ENCODE data around the gene PLA2G6. TPM values are rescaled to one million over a fixed set of nuclear protein-coding genes. Genes with fewer than 3 reads are reported as not detected.
A peak's percentile ranks its signal among the peaks of the same experiment; 100 is the strongest.

PLA2G6 gene
- total RNA-seq, 1 donor from 2014 or later: 35.8 TPM

GRCh38 chr22:38228326-38228872 lies 46.8 kb upstream of the PLA2G6 start:
- H3K4me3 ChIP-seq: no peak overlapping the region
- DNase-seq (ENCODE audit: extremely low spot score in 2 of 2): no peak
- H3K36me3 ChIP-seq: peaks cover 0 to 43% of the 10 kb centered on the region in 2 donors
- peak overlapping the region; percentile 87 for H3K27ac ChIP-seq
- H3K9me3 ChIP-seq: no peaks in the 10 kb centered on the region
- TF ChIP-seq POLR2AphosphoS5 (IDR thresholded peaks at IDR 0.05; ENCODE audit: insufficient read depth in 1 of 2, low read depth in 1 of 2): no peak
- TF ChIP-seq CTCF (IDR thresholded peaks at IDR 0.05): no peak
- no peak for TF ChIP-seq POLR2A (IDR thresholded peaks at IDR 0.05)
- H3K27me3 ChIP-seq: no peaks in the 10 kb centered on the region
- intact Hi-C loops (cut with DNase I): no loop called here
- H3K4me1 ChIP-seq: peaks cover 44% of the 10 kb centered on the region

- Histone ChIP-seq H3K9me3 (no peaks in the 10 kb centered on the region), H3K36me3 (peaks cover 0 to 38% of the 10 kb centered on the region in 2 donors), H3K27me3 (no peaks in the 10 kb centered on the region), H3K27ac (peak overlapping the region; percentile 87), H3K4me3 (no peak overlapping the region), H3K4me1 (peaks cover 57% of the 10 kb centered on the region)
- intact Hi-C loops (cut with DNase I): no loop called here
- DNase-seq (ENCODE audit: extremely low spot score in 2 of 2): no peak
- TF ChIP-seq CTCF (IDR thresholded peaks at IDR 0.05) (no peak), POLR2A (IDR thresholded peaks at IDR 0.05) (no peak), POLR2AphosphoS5 (IDR thresholded peaks at IDR 0.05; ENCODE audit: insufficient read depth in 1 of 2, low read depth in 1 of 2) (no peak)
Measured at GRCh38 chr22:38226853-38227649, 45.4 kb upstream of the PLA2G6 start.

GRCh38 chr22:38223289-38223960 lies 41.8 kb upstream of the PLA2G6 start:
- H3K4me3 ChIP-seq: no peak overlapping the region
- peaks cover 61% of the 10 kb centered on the region for H3K4me1 ChIP-seq
- peak overlapping the region; percentile 59 for H3K27ac ChIP-seq
- H3K9me3 ChIP-seq: no peaks in the 10 kb centered on the region
- TF ChIP-seq CTCF (IDR thresholded peaks at IDR 0.05) (no peak), POLR2AphosphoS5 (IDR thresholded peaks at IDR 0.05; ENCODE audit: insufficient read depth in 1 of 2, low read depth in 1 of 2) (no peak)
- H3K27me3 ChIP-seq: no peaks in the 10 kb centered on the region
- no peak for DNase-seq (ENCODE audit: extremely low spot score in 2 of 2)
- H3K36me3 ChIP-seq: peaks cover 0 to 35% of the 10 kb centered on the region in 2 donors
- intact Hi-C loops (cut with DNase I): no loop called here

- TF ChIP-seq POLR2AphosphoS5 (IDR thresholded peaks at IDR 0.05; ENCODE audit: insufficient read depth in 1 of 2, low read depth in 1 of 2) (no peak), CTCF (IDR thresholded peaks at IDR 0.05) (no peak), POLR2A (IDR thresholded peaks at IDR 0.05) (no peak)
- H3K4me1 ChIP-seq: peaks cover 61% of the 10 kb centered on the region
- no peaks in the 10 kb centered on the region for H3K27me3 ChIP-seq
- peaks cover 0 to 35% of the 10 kb centered on the region in 2 donors for H3K36me3 ChIP-seq
- peak overlapping the region; percentile 59 for H3K27ac ChIP-seq
- intact Hi-C loops (cut with DNase I): no loop called here
- H3K9me3 ChIP-seq: no peaks in the 10 kb centered on the region
- no peak overlapping the region for H3K4me3 ChIP-seq
- no peak for DNase-seq (ENCODE audit: extremely low spot score in 2 of 2)
Measured at GRCh38 chr22:38222797-38223119, 41.1 kb upstream of the PLA2G6 start.
